ENCODE data around the gene LETMD1. TPM values are rescaled to one million over a fixed set of nuclear protein-coding genes. Genes with fewer than 3 reads are reported as not detected.

Gene LETMD1
- total and polyA plus RNA-seq, 2 of the 8 experiments (the other 6 are each of a cell fraction or from before 2014, with no cell fraction given), result 39.4 to 65.3 TPM

GRCh38 chr12:51086933-51087332 is 38.8 kb downstream of the LETMD1 start:
- Histone ChIP-seq H3K23me2 (ENCODE audit: low read depth, low read length) (peaks cover 9% of the 10 kb centered on the region), H2AFZ (ENCODE audit: low read length) (no peak overlapping the region), H2BK20ac (ENCODE audit: low read length) (no peak overlapping the region), H3K18ac (ENCODE audit: extremely low read depth, low read length) (no peak overlapping the region), H4K8ac (ENCODE audit: extremely low read depth, insufficient read depth, low read length) (no peak overlapping the region), H3K4me1 (replicated peaks in 1 of 4; ENCODE audit: control insufficient read depth in 3 of 4, insufficient read depth in 4 of 4, low read length in 3 of 4) (peaks cover 3 to 5% (median 3%) of the 10 kb centered on the region in 4 experiments; a peak in 4 of 7 replicates), H2BK12ac (ENCODE audit: low read depth, low read length) (no peak overlapping the region), H3K4me3 (ENCODE audit: extremely low read depth in 1 of 4, insufficient read depth in 2 of 4, low read depth in 3 of 4, low read length in 4 of 4) (no peak overlapping the region), H4K91ac (replicated peaks; ENCODE audit: insufficient read length, low read length) (no peak overlapping the region), H3K14ac (ENCODE audit: insufficient read length) (no peak overlapping the region), H2BK120ac (replicated peaks; ENCODE audit: low read depth, low read length) (no peak overlapping the region), H4K20me1 (replicated peaks in 1 of 2; ENCODE audit: control insufficient read depth in 1 of 2, insufficient read depth in 2 of 2, low read length in 2 of 2) (peaks cover 0 to 5% of the 10 kb centered on the region in 2 experiments), H3K4me2 (ENCODE audit: insufficient read depth in 1 of 2, low read depth in 2 of 2, low read length in 2 of 2) (no peak overlapping the region), H3K23ac (ENCODE audit: insufficient read length) (no peak overlapping the region), H3K27ac (ENCODE audit: low read depth, low read length) (no peak overlapping the region), H4K5ac (ENCODE audit: insufficient read length, low read depth, low read length) (no peak overlapping the region), H3K79me1 (ENCODE audit: low read depth, low read length) (peaks cover 4% of the 10 kb centered on the region; the same call in 1 of the 2 replicates), H3K27me3 (replicated peaks in 1 of 4; ENCODE audit: control insufficient read depth in 3 of 4, extremely low read depth in 1 of 4, insufficient read depth in 3 of 4, low read length in 3 of 4) (no peaks in the 10 kb centered on the region), H3K36me3 (ENCODE audit: control insufficient read depth in 2 of 4, insufficient read depth in 4 of 4, low read length in 3 of 4) (no peaks in the 10 kb centered on the region; a peak in 1 of 8 replicates), H2BK5ac (ENCODE audit: low read depth, low read length) (no peak overlapping the region), H3K4ac (replicated peaks; ENCODE audit: insufficient read length, low read depth, low read length) (no peak overlapping the region), H3K56ac (replicated peaks; ENCODE audit: insufficient read length, low read depth, low read length) (no peak overlapping the region), H3K9ac (replicated peaks in 1 of 4; ENCODE audit: extremely low read depth in 1 of 4, low read depth in 3 of 4, low read length in 3 of 4) (no peak overlapping the region), H3K9me3 (ENCODE audit: insufficient read depth in 2 of 2, low read depth in 1 of 2, low read length in 1 of 2) (no peaks in the 10 kb centered on the region), H2AK5ac (ENCODE audit: low read depth, low read length) (no peak overlapping the region), H2BK15ac (ENCODE audit: low read length) (no peak overlapping the region), H3K79me2 (ENCODE audit: control insufficient read depth in 1 of 2, insufficient read depth in 2 of 2, low read length in 2 of 2) (peaks cover 3 to 7% of the 10 kb centered on the region in 2 experiments; a peak in 2 of 4 replicates)
- TF ChIP-seq CREB1 (IDR thresholded peaks at IDR 0.05), result no peak
- peak; percentile 85 for TF ChIP-seq CEBPB (IDR thresholded peaks at IDR 0.05; ENCODE audit: low read depth, low read length)
- CTCF ChIA-PET (ENCODE audit: partially characterized antibody), result interaction anchor here (0.9 to 1.0 kb wide), 2 partner anchors 183 to 263 kb away, joined by 3 to 4 read pairs; no protein-coding TSS in a partner anchor
- POLR2A ChIA-PET (ENCODE audit: partially characterized antibody), result no interaction called here
- FAIRE-seq (no peak), DNase-seq (ENCODE audit: low read depth in 1 of 2, low spot score in 2 of 2) (no peak)
- WGBS, 2 experiments (ENCODE audit: extremely low coverage in 1 of 2, insufficient coverage in 1 of 2, insufficient read length in 1 of 2, insufficient replicate concordance in 2 of 2, low coverage in 1 of 2, low lambda C conversion rate in 2 of 2, missing lambda C conversion rate in 1 of 2), result 90% methylated on average over 10 of the region's 10 CpGs; no CpG with 5 or more reads in 1 of the 2 experiments
